Epidermal melanocyte (primary cell): ENCODE measurements around the gene PLXNA4.
"Not testable (repeated sequence)": the region's sequence is repeated elsewhere in the genome, so short reads cannot be mapped to it uniquely, and the experiment has no call there.

ENCODE experiments used
- DNase-seq: peaks from one replicate; pipeline ENCODE4 v3.0.0; 2011; ENCODE audit warnings: low spot score; ENCODE audit not compliant: insufficient read length

PLXNA4 gene

GRCh38 chr7:132392713-132393112 is 183.6 kb downstream of the PLXNA4 start:
- DNase-seq = no peak

DNA sequence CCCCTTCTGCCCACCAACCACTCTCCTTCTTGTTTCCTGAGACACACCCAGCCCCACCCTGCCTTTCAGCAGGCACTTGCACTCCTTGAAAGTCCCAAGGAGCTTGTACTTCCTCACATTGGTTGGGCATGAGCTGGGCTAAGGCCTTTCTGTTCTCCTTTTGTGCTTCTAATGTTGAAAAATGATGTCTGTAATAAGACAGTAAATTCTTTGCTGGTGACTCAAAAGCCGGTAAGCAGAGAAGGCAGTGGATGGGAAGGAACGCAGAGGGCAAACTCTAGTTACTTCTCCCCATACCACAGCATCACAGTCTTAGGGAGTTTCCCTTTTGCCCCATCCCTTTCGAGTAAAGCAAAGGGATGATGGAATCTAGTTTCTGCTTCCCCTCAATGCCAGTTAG is 185.6 kb downstream of the PLXNA4 start:
- no peak for DNase-seq

GRCh38 chr7:132390049-132390448 is 186.2 kb downstream of the PLXNA4 start:
- DNase-seq = not testable (repeated sequence)

DNA sequence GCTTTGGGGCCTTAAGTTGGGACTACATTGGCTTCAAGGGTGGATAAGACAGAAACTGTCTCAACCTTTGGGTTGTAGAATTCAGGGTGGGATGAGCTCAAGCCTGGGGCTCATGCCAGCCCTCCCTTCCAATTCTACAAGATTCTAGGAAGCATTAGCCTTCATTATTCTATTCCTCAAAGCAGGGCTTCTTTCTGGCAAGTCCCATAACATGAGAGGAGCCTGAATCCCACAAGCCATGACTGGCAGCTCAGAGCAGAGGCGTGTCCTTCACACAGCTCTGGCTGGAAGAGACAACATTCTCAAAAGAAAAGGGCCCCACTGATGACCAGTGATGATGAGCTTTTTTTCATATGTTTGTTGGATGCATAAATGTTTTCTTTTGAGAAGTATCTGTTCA is 187.6 kb downstream of the PLXNA4 start:
- no peak for DNase-seq

- DNase-seq = no peak
These were observed 188.7 kb downstream of the PLXNA4 start for GRCh38 chr7:132387596-132387995.

- no peak for DNase-seq
These were observed 190.0 kb downstream of the PLXNA4 start for GRCh38 chr7:132386201-132386681.

- no peak for DNase-seq
These were observed 192.3 kb downstream of the PLXNA4 start for GRCh38 chr7:132383962-132384361.

- no peak for DNase-seq
These were observed 194.4 kb downstream of the PLXNA4 start for GRCh38 chr7:132381742-132382472.

GRCh38 chr7:132380059-132380458 is 196.2 kb downstream of the PLXNA4 start:
- DNase-seq = no peak

DNA sequence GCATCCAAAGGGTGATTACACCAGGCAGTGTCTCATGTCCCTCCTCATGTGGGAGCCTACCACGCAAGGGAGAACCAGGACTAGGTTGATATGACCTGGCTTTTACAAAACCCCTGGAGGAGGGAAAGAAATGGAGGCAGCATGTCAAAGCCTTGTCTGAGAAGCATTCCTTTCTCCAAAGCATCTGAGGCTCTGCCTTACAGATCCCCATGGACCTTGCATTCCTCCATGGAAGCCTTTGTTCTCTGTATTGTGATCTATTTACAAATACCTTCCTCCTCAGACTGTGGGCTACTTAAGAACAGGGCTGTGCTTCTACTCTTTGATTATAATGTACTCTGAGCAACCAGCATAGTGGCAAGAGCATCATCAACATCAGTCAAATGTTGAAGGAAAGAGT is 197.0 kb downstream of the PLXNA4 start:
- no peak for DNase-seq

GRCh38 chr7:132377703-132378584 is 198.3 kb downstream of the PLXNA4 start:
- DNase-seq = no peak

DNA sequence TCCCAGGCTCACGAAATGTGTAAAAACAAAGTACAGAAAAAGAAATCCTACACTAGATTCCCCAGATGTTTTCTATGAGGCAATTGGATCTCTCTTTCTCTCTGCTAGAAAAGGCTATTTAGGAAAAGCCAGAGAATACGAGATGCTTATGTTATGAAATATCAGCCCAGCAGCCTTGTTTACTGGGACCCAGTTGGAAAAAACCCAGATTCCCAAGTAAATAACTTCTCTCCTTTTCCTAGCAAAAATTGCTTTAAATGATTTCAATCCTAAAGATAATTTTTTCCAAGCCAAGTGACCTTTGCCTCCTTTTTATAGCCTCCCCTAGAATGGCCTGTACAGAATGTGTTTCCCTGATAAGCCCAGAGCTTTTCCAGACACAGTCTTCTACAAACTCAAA is 199.3 kb downstream of the PLXNA4 start:
- no peak for DNase-seq

DNA sequence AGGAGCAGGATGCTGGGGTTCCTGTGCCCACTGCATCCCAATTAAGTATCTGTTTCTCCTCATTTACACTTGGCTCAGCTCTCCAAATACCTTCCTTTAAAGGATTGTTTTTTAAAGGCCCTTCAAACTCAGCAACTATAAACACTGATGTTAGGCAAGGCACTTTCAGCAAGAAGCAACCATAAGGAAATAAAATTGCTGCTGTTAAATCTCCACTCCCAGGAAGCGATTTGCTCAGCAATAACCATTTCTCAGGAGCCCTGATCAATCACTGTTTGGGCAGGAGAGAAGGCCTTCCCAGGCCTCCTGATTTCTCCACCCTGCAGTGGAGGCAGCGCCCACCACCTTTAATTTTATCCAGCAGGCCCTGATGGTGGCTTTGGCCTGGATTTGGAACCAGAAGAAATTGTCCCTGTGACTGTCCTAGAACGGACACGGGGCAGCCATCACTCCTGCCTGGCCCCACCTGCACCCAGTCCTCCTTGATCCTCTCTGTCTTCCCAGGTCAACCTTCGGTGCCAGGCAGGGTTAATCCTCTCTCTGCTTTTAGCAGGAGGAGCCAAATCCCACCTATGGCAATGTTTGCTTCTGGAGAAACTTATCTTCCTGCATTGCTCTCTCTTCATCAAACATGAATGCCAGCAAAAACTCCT is 199.8 kb downstream of the PLXNA4 start:
- no peak for DNase-seq

DNA sequence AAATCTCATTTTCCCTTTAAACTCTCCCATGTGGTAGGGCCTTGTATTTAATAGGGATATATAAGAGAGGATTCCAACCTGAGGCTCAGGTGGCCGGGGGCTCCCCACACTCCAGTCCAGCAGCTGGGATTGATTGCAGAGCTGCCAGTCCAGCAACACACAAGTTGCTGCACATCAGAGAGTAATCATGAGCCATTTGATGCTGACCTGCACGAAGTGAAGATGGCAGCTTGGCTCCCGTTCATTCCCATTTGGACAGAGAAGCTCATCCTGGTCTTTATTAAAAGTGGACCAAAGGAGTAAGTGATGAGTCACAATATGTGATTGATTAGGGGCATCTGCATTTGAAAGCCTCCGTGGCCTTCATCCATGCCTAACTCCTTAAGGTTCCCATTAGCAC is 202.4 kb downstream of the PLXNA4 start:
- DNase-seq = no peak

DNA sequence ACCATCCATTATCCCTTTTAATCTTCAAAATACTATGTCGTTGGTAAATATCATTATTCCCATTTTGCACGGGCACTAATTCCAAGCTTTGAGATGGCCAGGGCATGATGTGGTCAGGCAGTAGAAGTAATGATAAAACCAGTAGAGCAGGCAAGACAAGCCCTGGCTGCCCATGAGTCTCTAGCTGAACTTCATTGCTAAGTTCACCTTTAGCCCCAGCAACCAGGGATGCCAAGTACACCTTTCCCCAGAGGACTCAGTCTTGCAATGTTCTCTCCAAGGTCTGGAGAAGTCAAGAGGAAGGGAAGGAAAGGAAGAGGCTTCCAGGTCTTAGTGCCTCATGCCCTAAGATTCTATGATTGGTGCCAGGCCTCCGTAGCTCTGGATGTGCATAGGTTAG is 203.2 kb downstream of the PLXNA4 start:
- no peak for DNase-seq

GRCh38 chr7:132371948-132372347 is 204.3 kb downstream of the PLXNA4 start:
- no peak for DNase-seq

DNA sequence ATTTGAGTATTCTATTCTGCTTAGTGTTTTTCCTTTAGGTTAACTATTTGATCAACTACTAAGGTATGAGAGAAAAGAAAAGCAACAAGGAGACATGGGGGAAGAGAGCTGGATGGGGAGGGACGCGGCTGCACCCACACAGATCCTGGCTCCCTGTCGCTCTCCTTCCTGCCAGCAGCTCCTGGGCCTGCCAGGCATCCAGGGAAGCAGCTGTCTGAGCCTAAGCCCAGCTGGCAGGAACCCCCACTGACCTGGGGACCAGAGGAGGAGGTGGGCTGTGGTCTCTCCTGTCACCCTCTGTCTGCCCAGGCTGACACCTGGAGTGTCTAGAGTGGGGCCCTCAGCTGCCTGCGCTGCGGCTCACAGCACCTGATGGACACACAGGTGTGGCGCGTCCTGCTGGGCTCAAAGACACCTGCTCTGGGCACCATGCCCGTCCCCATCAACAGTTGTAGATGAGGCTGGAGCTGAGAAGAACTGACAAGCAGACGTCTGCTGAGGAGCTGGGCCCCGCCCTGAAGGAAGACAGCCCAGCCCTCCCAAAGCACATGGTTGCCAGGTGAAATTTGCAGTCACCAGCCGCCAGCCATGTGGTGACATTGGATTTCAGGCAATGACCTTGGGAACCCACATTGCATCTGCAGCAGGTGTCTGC is 207.9 kb downstream of the PLXNA4 start:
- DNase-seq = no peak

- DNase-seq = no peak
These were observed 208.5 kb downstream of the PLXNA4 start for GRCh38 chr7:132367795-132368194.

DNA sequence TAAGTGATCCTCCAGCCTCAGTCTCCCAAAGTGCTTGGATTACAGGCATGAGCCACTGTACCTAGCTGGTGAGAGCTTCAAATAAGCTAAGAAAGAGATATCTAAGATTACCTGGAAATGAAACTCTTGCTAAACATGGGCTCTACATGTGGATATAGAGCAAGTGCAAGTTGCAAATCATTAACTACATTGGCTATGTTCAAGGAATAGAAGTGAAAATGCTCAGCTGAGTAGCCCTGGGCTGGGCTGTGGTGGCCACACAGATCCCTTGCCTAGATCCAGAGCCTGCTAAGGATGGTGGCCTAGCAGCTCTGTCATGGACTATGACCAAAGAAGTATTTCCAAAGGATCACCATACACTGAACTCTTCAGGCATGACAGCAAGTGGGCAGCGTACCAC is 209.3 kb downstream of the PLXNA4 start:
- no peak for DNase-seq

DNA sequence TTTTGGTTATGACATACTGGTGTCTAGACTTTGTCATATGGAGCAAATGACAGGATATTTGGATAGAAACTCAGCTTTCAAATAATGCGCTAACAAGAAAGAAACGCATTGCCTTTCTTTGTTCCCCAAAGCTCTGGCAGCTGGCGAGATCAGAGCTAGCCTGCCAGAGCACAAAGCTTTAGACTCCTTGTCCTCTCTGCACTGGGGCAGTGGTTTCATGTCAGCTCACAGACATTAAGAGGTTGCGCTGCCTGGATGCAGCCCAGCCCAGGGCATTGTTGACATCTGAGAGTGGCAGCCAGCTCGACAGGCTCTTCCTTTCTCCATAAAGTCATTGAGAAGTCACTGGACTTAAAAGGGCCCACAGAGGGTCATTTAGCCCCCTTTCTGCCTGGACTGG is 212.0 kb downstream of the PLXNA4 start:
- no peak for DNase-seq

DNA sequence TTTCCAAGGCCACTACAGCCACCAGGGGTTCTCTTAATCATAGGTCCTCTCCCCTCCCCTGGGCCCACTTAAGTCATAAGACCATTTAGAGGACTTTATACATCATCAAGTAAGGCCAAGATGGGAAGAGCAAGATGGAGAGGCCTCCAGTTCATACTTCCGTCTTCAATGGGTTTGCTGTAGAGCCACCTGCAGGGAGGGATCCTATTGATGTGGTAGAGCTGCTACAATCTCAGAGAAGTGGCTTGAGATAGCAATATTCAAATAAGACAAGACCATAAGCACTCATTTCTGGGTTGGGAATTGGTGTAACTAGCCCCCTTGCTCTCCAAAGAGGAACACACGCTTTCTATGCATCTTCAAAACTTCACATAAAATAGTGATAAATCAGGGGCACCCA is 214.2 kb downstream of the PLXNA4 start:
- no peak for DNase-seq

DNA sequence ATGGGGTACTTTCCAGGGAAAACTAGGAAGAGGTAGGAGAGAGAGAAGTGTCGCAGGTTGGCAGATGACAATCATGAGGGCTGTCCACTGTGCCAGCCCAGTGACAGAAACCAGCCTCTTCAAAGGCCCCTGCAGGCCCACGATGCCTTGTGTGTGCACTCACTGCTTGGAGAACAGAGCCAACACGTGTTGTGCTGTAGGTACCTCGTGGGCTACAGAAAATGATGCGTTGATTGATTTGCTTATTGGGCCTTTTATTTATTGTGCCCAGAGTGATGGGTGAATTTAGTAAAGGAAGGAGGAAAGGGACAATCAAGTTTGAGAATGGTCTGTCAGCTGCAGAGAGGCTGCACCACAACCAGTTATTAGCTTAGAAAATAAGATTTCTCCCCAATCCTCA is 215.1 kb downstream of the PLXNA4 start:
- DNase-seq = no peak
